ENCODE results near the gene CDCA7L.
"Not testable (repeated sequence)": the region's sequence is repeated elsewhere in the genome, so short reads cannot be mapped to it uniquely, and the experiment has no call there.

The CDCA7L gene

GRCh38 chr7:21938463-21938862, 7.2 kb downstream of the CDCA7L start:
- peaks cover 31% of the 10 kb centered on the region for H3K9me3 Mint-ChIP-seq
- H3K27ac Mint-ChIP-seq: no peak overlapping the region
- TF ChIP-seq CTCF (IDR thresholded peaks at IDR 0.05; ENCODE audit: unreplicated experiment in 3 of 3): no peak
- H3K4me3 Mint-ChIP-seq: no peak overlapping the region
- peaks cover 4% of the 10 kb centered on the region for H3K27me3 Mint-ChIP-seq (ENCODE audit: low read depth)
- peaks cover 24% of the 10 kb centered on the region for H3K4me1 Mint-ChIP-seq
- H3K36me3 Mint-ChIP-seq (ENCODE audit: low read depth): peaks cover 56% of the 10 kb centered on the region

- no peak for TF ChIP-seq CTCF (IDR thresholded peaks at IDR 0.05; ENCODE audit: unreplicated experiment in 3 of 3)
- H3K36me3 Mint-ChIP-seq (ENCODE audit: low read depth): peaks cover 83% of the 10 kb centered on the region
Observed at GRCh38 chr7:21934808-21935207, 10.9 kb downstream of the CDCA7L start.

GRCh38 chr7:21933293-21933692, 12.4 kb downstream of the CDCA7L start:
- H3K4me1 Mint-ChIP-seq; H3K4me3 Mint-ChIP-seq; H3K27me3 Mint-ChIP-seq (ENCODE audit: low read depth); H3K27ac Mint-ChIP-seq: not testable (repeated sequence)
- Mint-ChIP-seq H3K36me3 (ENCODE audit: low read depth) (peaks cover 87% of the 10 kb centered on the region), H3K9me3 (peaks cover 71% of the 10 kb centered on the region)

More at GRCh38 chr7:21934808-21935207, 10.9 kb downstream of the CDCA7L start:
- peaks cover 6% of the 10 kb centered on the region for H3K4me1 Mint-ChIP-seq
- peaks cover 57% of the 10 kb centered on the region for H3K9me3 Mint-ChIP-seq
- no peak overlapping the region for H3K27ac Mint-ChIP-seq
- no peak overlapping the region for H3K4me3 Mint-ChIP-seq
- no peaks in the 10 kb centered on the region for H3K27me3 Mint-ChIP-seq (ENCODE audit: low read depth)

GRCh38 chr7:21927693-21928092, 18.0 kb downstream of the CDCA7L start:
- H3K9me3 Mint-ChIP-seq: peaks cover 43% of the 10 kb centered on the region
- no peaks in the 10 kb centered on the region for H3K27me3 Mint-ChIP-seq (ENCODE audit: low read depth)
- H3K27ac Mint-ChIP-seq: no peak overlapping the region
- H3K36me3 Mint-ChIP-seq (ENCODE audit: low read depth): peaks cover 46% of the 10 kb centered on the region
- TF ChIP-seq CTCF (IDR thresholded peaks at IDR 0.05; ENCODE audit: unreplicated experiment in 3 of 3): no peak
- H3K4me1 Mint-ChIP-seq: peaks cover 5% of the 10 kb centered on the region
- no peak overlapping the region for H3K4me3 Mint-ChIP-seq

- H3K27ac Mint-ChIP-seq: no peak overlapping the region
- no peaks in the 10 kb centered on the region for H3K27me3 Mint-ChIP-seq (ENCODE audit: low read depth)
- H3K9me3 Mint-ChIP-seq: peaks cover 33% of the 10 kb centered on the region
- no peak for TF ChIP-seq CTCF (IDR thresholded peaks at IDR 0.05; ENCODE audit: unreplicated experiment in 3 of 3)
- no peak overlapping the region for H3K4me3 Mint-ChIP-seq
- H3K36me3 Mint-ChIP-seq (ENCODE audit: low read depth): peaks cover 37% of the 10 kb centered on the region
- peaks cover 5% of the 10 kb centered on the region for H3K4me1 Mint-ChIP-seq
Observed at GRCh38 chr7:21926448-21926847, 19.3 kb downstream of the CDCA7L start.

- no peaks in the 10 kb centered on the region for H3K27me3 Mint-ChIP-seq (ENCODE audit: low read depth)
- H3K9me3 Mint-ChIP-seq: peaks cover 9% of the 10 kb centered on the region
- peaks cover 12% of the 10 kb centered on the region for H3K36me3 Mint-ChIP-seq (ENCODE audit: low read depth)
- H3K4me1 Mint-ChIP-seq: peaks cover 5% of the 10 kb centered on the region
- no peak overlapping the region for H3K27ac Mint-ChIP-seq
- H3K4me3 Mint-ChIP-seq: no peak overlapping the region
- no peak for TF ChIP-seq CTCF (IDR thresholded peaks at IDR 0.05; ENCODE audit: unreplicated experiment in 3 of 3)
Observed at GRCh38 chr7:21923658-21924057, 22.0 kb downstream of the CDCA7L start.

Measured in nephron (organoid).